Activated CD8-positive, alpha-beta memory T cell treated with anti-CD3 and anti-CD28 coated beads, Interleukin-2, amount 10 ng/mL, durations not matched to agents 7 days and 5 days (primary cell): ENCODE measurements around the gene LMNB1. TPM values are rescaled to one million over a fixed set of nuclear protein-coding genes. Genes with fewer than 3 reads are reported as not detected.
A peak's percentile ranks its signal among the peaks of the same experiment; 100 is the strongest.
"Not testable (repeated sequence)": the region's sequence is repeated elsewhere in the genome, so short reads cannot be mapped to it uniquely, and the experiment has no call there.

Source experiments
- ATAC-seq: fragments of 150-1000 bp; cut with Tn5 transposase; one replicate; pipeline ENCODE4 v1.10.0; 2021; ENCODE audit warnings: moderate library complexity
- CTCF ChIA-PET: fragments of 350-600 bp; sonication (Branson Sonifier 250); formaldehyde crosslinking; loops from one replicate; lab custom pipeline; 2021; ENCODE audit warnings: antibody characterized with exemption; lab: Charles Lee
- DNase-seq: peaks from one replicate; pipeline ENCODE4 v3.0.0-alpha.2; 2020
- H3K27ac Mint-ChIP-seq: one replicate; pipeline ENCODE4 v1.8.0; 2021; ENCODE audit warnings: mild to moderate bottlenecking, mixed read lengths
- H3K27me3 Mint-ChIP-seq: one replicate; pipeline ENCODE4 v1.8.0; 2021; ENCODE audit warnings: mixed read lengths
- H3K36me3 Mint-ChIP-seq: one replicate; pipeline ENCODE4 v1.8.0; 2021; ENCODE audit warnings: mild to moderate bottlenecking, mixed read lengths
- H3K4me1 Mint-ChIP-seq: one replicate; pipeline ENCODE4 v1.8.0; 2021; ENCODE audit warnings: mixed read lengths
- H3K4me3 Mint-ChIP-seq: one replicate; pipeline ENCODE4 v1.8.0; 2021; ENCODE audit warnings: mild to moderate bottlenecking, moderate library complexity, mixed read lengths
- H3K9me3 Mint-ChIP-seq: one replicate; pipeline ENCODE4 v1.8.0; 2022; ENCODE audit warnings: low read depth, mixed read lengths
- total RNA-seq, 2 experiments: library from RNA; stranded (reverse); gene quantifications; one replicate each; pipeline ENCODE4 v1.2.3, GENCODE V29; 2021

The LMNB1 gene
- total RNA-seq, result 100 to 1,000 TPM; 323 to 364 TPM

GRCh38 chr5:126776499-126777256, at the start of gene LMNB1:
Gene LMNB1, plus strand, starts transcription at chr5:126777136. Its CDS starts 373 bp downstream, at chr5:126777509.
- H3K4me3 Mint-ChIP-seq, result peak within 1 kb of the TSS; percentile 91
- CTCF ChIA-PET, result interaction anchor here (0.7 to 9.1 kb wide), 19 partner anchors 11 to 176 kb away, joined by 3 to 251 read pairs (median 9); partner anchors contain the start of gene PHAX
- H3K27me3 Mint-ChIP-seq, result no peaks in the 10 kb centered on the region
- H3K4me1 Mint-ChIP-seq, result peaks cover 23% of the 10 kb centered on the region
- peak within 1 kb of the TSS; percentile 98 for H3K27ac Mint-ChIP-seq
- ATAC-seq (peak; percentile 70), DNase-seq (peak; percentile 97)
- peaks cover 34% of the 10 kb centered on the region for H3K36me3 Mint-ChIP-seq
- no peaks in the 10 kb centered on the region for H3K9me3 Mint-ChIP-seq

- DNase-seq (peak; percentile 18), ATAC-seq (no peak)
- CTCF ChIA-PET, result interaction anchor here (1.5 to 3.5 kb wide), 2 partner anchors 12 to 44 kb away, joined by 3 to 27 read pairs; partner anchors contain the start of gene LMNB1
Measured at GRCh38 chr5:126732716-126733115, 44.2 kb upstream of the LMNB1 start.

GRCh38 chr5:126734573-126734972, 42.4 kb upstream of the LMNB1 start:
- H3K27ac Mint-ChIP-seq, ATAC-seq, H3K27me3 Mint-ChIP-seq, H3K4me3 Mint-ChIP-seq, H3K36me3 Mint-ChIP-seq, H3K9me3 Mint-ChIP-seq, DNase-seq: not testable (repeated sequence)
- H3K4me1 Mint-ChIP-seq, result peaks cover 17% of the 10 kb centered on the region
- CTCF ChIA-PET, result interaction anchor here (0.7 to 2.2 kb wide), 2 partner anchors 11 to 13 kb away, joined by 3 to 7 read pairs; no protein-coding TSS in a partner anchor

More at GRCh38 chr5:126732716-126733115, 44.2 kb upstream of the LMNB1 start:
- Mint-ChIP-seq H3K36me3 (no peaks in the 10 kb centered on the region), H3K27ac (no peak overlapping the region), H3K9me3 (no peaks in the 10 kb centered on the region), H3K4me1 (peaks cover 17% of the 10 kb centered on the region), H3K27me3 (peaks cover 1% of the 10 kb centered on the region), H3K4me3 (no peak overlapping the region)

- no peak for ATAC-seq
- Mint-ChIP-seq H3K9me3 (no peaks in the 10 kb centered on the region), H3K4me3 (no peak overlapping the region), H3K27ac (no peak overlapping the region), H3K4me1 (peaks cover 5% of the 10 kb centered on the region), H3K36me3 (no peaks in the 10 kb centered on the region), H3K27me3 (peaks cover 6% of the 10 kb centered on the region)
- CTCF ChIA-PET, result interaction anchor here (0.6 kb wide), 1 partner anchor 303 kb away, joined by 3 read pairs; no protein-coding TSS in a partner anchor
- no peak for DNase-seq
Measured at GRCh38 chr5:126736141-126736540, 40.8 kb upstream of the LMNB1 start.

- H3K27me3 Mint-ChIP-seq, result peaks cover 7% of the 10 kb centered on the region
- no peak for ATAC-seq
- CTCF ChIA-PET, result no interaction called here
- no peaks in the 10 kb centered on the region for H3K9me3 Mint-ChIP-seq
- H3K4me3 Mint-ChIP-seq, result no peak overlapping the region
- H3K36me3 Mint-ChIP-seq, result no peaks in the 10 kb centered on the region
- H3K27ac Mint-ChIP-seq, result no peak overlapping the region
- DNase-seq, result no peak
- peaks cover 5% of the 10 kb centered on the region for H3K4me1 Mint-ChIP-seq
Measured at GRCh38 chr5:126741361-126741760, 35.6 kb upstream of the LMNB1 start.

- no peak overlapping the region for H3K27ac Mint-ChIP-seq
- H3K9me3 Mint-ChIP-seq, result no peaks in the 10 kb centered on the region
- no peak for ATAC-seq
- no peak overlapping the region for H3K4me3 Mint-ChIP-seq
- no peak for DNase-seq
- CTCF ChIA-PET, result interaction anchor here (1.5 kb wide), 1 partner anchor 15 kb away, joined by 4 read pairs; no protein-coding TSS in a partner anchor
- peaks cover 7% of the 10 kb centered on the region for H3K27me3 Mint-ChIP-seq
- peaks cover 11% of the 10 kb centered on the region for H3K4me1 Mint-ChIP-seq
- H3K36me3 Mint-ChIP-seq, result no peaks in the 10 kb centered on the region
Measured at GRCh38 chr5:126742425-126742824, 34.5 kb upstream of the LMNB1 start.

- Mint-ChIP-seq H3K9me3 (no peaks in the 10 kb centered on the region), H3K36me3 (no peaks in the 10 kb centered on the region), H3K4me1 (peaks cover 28% of the 10 kb centered on the region), H3K4me3 (no peak overlapping the region), H3K27ac (no peak overlapping the region), H3K27me3 (peaks cover 4% of the 10 kb centered on the region)
- CTCF ChIA-PET, result interaction anchor here (0.8 to 1.1 kb wide), 4 partner anchors 10 to 16 kb away, joined by 3 to 4 read pairs (median 3); no protein-coding TSS in a partner anchor
- ATAC-seq (no peak), DNase-seq (no peak)
Measured at GRCh38 chr5:126744836-126745235, 32.1 kb upstream of the LMNB1 start.

- ATAC-seq (no peak), DNase-seq (no peak)
- CTCF ChIA-PET, result interaction anchor here (0.8 to 1.1 kb wide), 4 partner anchors 10 to 16 kb away, joined by 3 to 4 read pairs (median 3); no protein-coding TSS in a partner anchor
- Mint-ChIP-seq H3K4me1 (peaks cover 29% of the 10 kb centered on the region), H3K9me3 (no peaks in the 10 kb centered on the region), H3K36me3 (no peaks in the 10 kb centered on the region), H3K27me3 (peaks cover 4% of the 10 kb centered on the region), H3K4me3 (no peak overlapping the region), H3K27ac (no peak overlapping the region)
Measured at GRCh38 chr5:126745259-126745992, 31.5 kb upstream of the LMNB1 start.

- Mint-ChIP-seq H3K27me3 (peaks cover under 1% of the 10 kb centered on the region), H3K4me3 (no peak overlapping the region), H3K9me3 (no peaks in the 10 kb centered on the region), H3K27ac (peak overlapping the region; percentile 36), H3K4me1 (peaks cover 31% of the 10 kb centered on the region), H3K36me3 (no peaks in the 10 kb centered on the region)
- CTCF ChIA-PET, result no interaction called here
- no peak for DNase-seq
- ATAC-seq, result no peak
Measured at GRCh38 chr5:126746290-126746689, 30.6 kb upstream of the LMNB1 start.

GRCh38 chr5:126752081-126752785, 24.7 kb upstream of the LMNB1 start:
- CTCF ChIA-PET, result interaction anchor here (2.6 kb wide), 1 partner anchor 26 kb away, joined by 10 read pairs; no protein-coding TSS in a partner anchor
- DNase-seq, result no peak
- ATAC-seq, result no peak
- no peak overlapping the region for H3K4me3 Mint-ChIP-seq
- H3K36me3 Mint-ChIP-seq, result peaks cover 5% of the 10 kb centered on the region
- peaks cover 41% of the 10 kb centered on the region for H3K4me1 Mint-ChIP-seq
- H3K9me3 Mint-ChIP-seq, result no peaks in the 10 kb centered on the region
- H3K27me3 Mint-ChIP-seq, result no peaks in the 10 kb centered on the region
- H3K27ac Mint-ChIP-seq, result no peak overlapping the region

- Mint-ChIP-seq H3K4me1 (peaks cover 42% of the 10 kb centered on the region), H3K9me3 (no peaks in the 10 kb centered on the region), H3K4me3 (no peak overlapping the region), H3K27ac (no peak overlapping the region), H3K27me3 (no peaks in the 10 kb centered on the region), H3K36me3 (peaks cover 5% of the 10 kb centered on the region)
- no peak for DNase-seq
- ATAC-seq, result no peak
- CTCF ChIA-PET, result interaction anchor here (0.8 to 2.6 kb wide), 2 partner anchors 23 to 25 kb away, joined by 3 to 10 read pairs; no protein-coding TSS in a partner anchor
Measured at GRCh38 chr5:126753227-126753626, 23.7 kb upstream of the LMNB1 start.

- Mint-ChIP-seq H3K4me3 (no peak overlapping the region), H3K4me1 (peaks cover 49% of the 10 kb centered on the region), H3K27me3 (no peaks in the 10 kb centered on the region), H3K27ac (no peak overlapping the region), H3K9me3 (no peaks in the 10 kb centered on the region), H3K36me3 (peaks cover 5% of the 10 kb centered on the region)
- no peak for ATAC-seq
- no peak for DNase-seq
- CTCF ChIA-PET, result interaction anchor here (0.7 kb wide), 1 partner anchor 25 kb away, joined by 3 read pairs; no protein-coding TSS in a partner anchor
Measured at GRCh38 chr5:126754609-126755008, 22.3 kb upstream of the LMNB1 start.
